ENCODE data around the gene RBPJ.

GRCh38 chr4:26424838-26425237, 104.0 kb downstream of the RBPJ start:
- TF ChIP-seq CTCF (IDR thresholded peaks at IDR 0.05; ENCODE audit: low read length): no peak
- no peak for TF ChIP-seq EZH2 (IDR thresholded peaks at IDR 0.05; ENCODE audit: borderline replicate concordance, low read length)

All from OCI-LY1 (cell line).